Endothelial cell of umbilical vein (primary cell): Measurements from ENCODE around the gene MYH11. TPM values are rescaled to one million over a fixed set of nuclear protein-coding genes. Genes with fewer than 3 reads are reported as not detected.

Source experiments
- BruUV-seq: library from RNA; stranded (reverse); fragments of 400-500 nt; replicated peaks from 2 replicates; lab custom pipeline; 2021; lab: Mats Ljungman, UMichigan
- CTCF ChIA-PET: fragments of 300-600, 350-600 bp; sonication (Branson Sonifier 250); formaldehyde crosslinking; loops from one replicate; lab custom pipeline; 2021; ENCODE audit warnings: antibody characterized with exemption, inconsistent platforms; lab: Charles Lee
- POLR2A ChIA-PET: fragments of 300-600, 350-600 bp; sonication (Branson Sonifier 250); formaldehyde crosslinking; loops from one replicate; lab custom pipeline; 2021; ENCODE audit warnings: antibody characterized with exemption, inconsistent platforms; lab: Charles Lee
- DNase-seq: peaks from one replicate; pipeline ENCODE4 v3.0.0-alpha.2; 2011; ENCODE audit warnings: low read depth, low spot score
- FAIRE-seq: peaks from 2 replicates; lab custom pipeline; 2011; peaks lifted over from hg19 to GRCh38; lab: Jason Lieb, UNC
- H2AFZ ChIP-seq: 2 replicates; pipeline ENCODE4 v1.6.0; 2012; ENCODE audit warnings: low read depth, low read length, control low read depth, inconsistent platforms
- H3K27ac ChIP-seq: 2 replicates; pipeline ENCODE4 v1.5.1; 2011; ENCODE audit warnings: low read depth, mild to moderate bottlenecking, control low read depth, low read length, moderate library complexity; ENCODE audit not compliant: insufficient read depth
- H3K27me3 ChIP-seq, 2 experiments: 2 replicates each; pipeline versions ENCODE4 v1.6.0 to v1.6.1; 2011; ENCODE audit warnings: low read length in 2 of 2, mixed read lengths in 1 of 2; ENCODE audit not compliant: control insufficient read depth in 2 of 2, insufficient read depth in 2 of 2
- H3K36me3 ChIP-seq, 2 experiments: 2 replicates in 1 of 2; 3 replicates in 1 of 2; pipeline ENCODE4 v1.5.1; 2011; ENCODE audit warnings: low read length in 2 of 2, mild to moderate bottlenecking in 1 of 2, moderate library complexity in 1 of 2; ENCODE audit not compliant: control insufficient read depth in 2 of 2, insufficient read depth in 2 of 2; ENCODE audit errors: extremely low read depth in 1 of 2
- H3K4me1 ChIP-seq: 3 replicates; pipeline ENCODE4 v1.5.1; 2011; ENCODE audit warnings: mild to moderate bottlenecking, low read length; ENCODE audit not compliant: control insufficient read depth, insufficient read depth; ENCODE audit errors: extremely low read depth
- H3K4me2 ChIP-seq: 2 replicates; pipeline ENCODE4 v1.6.1; 2011; ENCODE audit warnings: low read length, control low read depth, mixed read lengths; ENCODE audit not compliant: insufficient read depth
- H3K4me3 ChIP-seq, 3 experiments: fragments of 200-600 bp in 1 of 3; sonication (generic), shearing (Covaris generic) in 1 of 3; replicated peaks in 1 of 3; 2 replicates each; pipeline ENCODE4 v1.5.1; 2011 to 2016; ENCODE audit warnings: control low read depth in 3 of 3, low read length in 3 of 3, mild to moderate bottlenecking in 2 of 3, inconsistent platforms in 1 of 3, low read depth in 1 of 3, moderate library complexity in 1 of 3; ENCODE audit not compliant: insufficient read depth in 1 of 3
- H3K79me2 ChIP-seq: 2 replicates; pipeline ENCODE4 v1.6.0; 2012; ENCODE audit warnings: low read length, inconsistent platforms; ENCODE audit not compliant: control insufficient read depth, insufficient read depth
- H3K9ac ChIP-seq: replicated peaks from 2 replicates; pipeline ENCODE3; 2011; ENCODE audit warnings: low read length, control low read depth; ENCODE audit not compliant: insufficient read depth; ENCODE audit errors: extremely low read depth
- H3K9me1 ChIP-seq: replicated peaks from 3 replicates; pipeline ENCODE4 v1.6.0; 2011; ENCODE audit warnings: mild to moderate bottlenecking, low read length; ENCODE audit not compliant: control insufficient read depth, insufficient read depth; ENCODE audit errors: extremely low read depth
- H3K9me3 ChIP-seq: replicated peaks from 2 replicates; pipeline ENCODE4 v1.5.1; 2012; ENCODE audit warnings: low read length, inconsistent platforms; ENCODE audit not compliant: control insufficient read depth, insufficient read depth
- H4K20me1 ChIP-seq: replicated peaks from 2 replicates; pipeline ENCODE3; 2011; ENCODE audit warnings: mild to moderate bottlenecking, low read length; ENCODE audit not compliant: control insufficient read depth, insufficient read depth; ENCODE audit errors: extremely low read depth
- CTCF ChIP-seq, 2 donors: IDR thresholded peaks; 1 replicate in 1 of 2; 2 replicates in 1 of 2; pipeline ENCODE4 v1.5.1; 2011; ENCODE audit warnings: low read length in 2 of 2, mild to moderate bottlenecking in 2 of 2, moderate library complexity in 2 of 2, control low read depth in 1 of 2, inconsistent platforms in 1 of 2, low read depth in 1 of 2; ENCODE audit not compliant: insufficient read depth in 1 of 2; ENCODE audit errors: extremely low read depth in 1 of 2
- EZH2 ChIP-seq: IDR thresholded peaks from 2 replicates; pipeline ENCODE4 v1.6.1; 2012; ENCODE audit warnings: borderline replicate concordance, low read depth, mild to moderate bottlenecking, moderate library complexity, low read length, inconsistent platforms; ENCODE audit not compliant: severe bottlenecking
- FOS ChIP-seq: IDR thresholded peaks from 2 replicates; pipeline ENCODE4 v1.6.1; 2011; ENCODE audit warnings: mild to moderate bottlenecking, low read length, moderate library complexity, borderline replicate concordance; ENCODE audit not compliant: insufficient read depth
- GATA2 ChIP-seq: IDR thresholded peaks from 2 replicates; pipeline ENCODE4 v1.7.0; 2011; ENCODE audit warnings: low read depth, mild to moderate bottlenecking, moderate library complexity, mixed read lengths, low read length; ENCODE audit not compliant: insufficient read length, insufficient read depth
- JUN ChIP-seq: IDR thresholded peaks from 2 replicates; pipeline ENCODE4 v1.6.1; 2011; ENCODE audit warnings: borderline replicate concordance, low read depth; ENCODE audit not compliant: insufficient read length, insufficient read depth
- MYC ChIP-seq: IDR thresholded peaks from one replicate; pipeline ENCODE4 v1.6.1; 2011; ENCODE audit warnings: mild to moderate bottlenecking, low read depth, low read length
- POLR2A ChIP-seq: IDR thresholded peaks from 2 replicates; pipeline ENCODE4 v1.6.1; 2012; ENCODE audit warnings: low read depth, mild to moderate bottlenecking, control low read depth, low read length
- POLR2AphosphoS5 ChIP-seq: IDR thresholded peaks from 2 replicates; pipeline ENCODE4 v1.6.1; 2012; ENCODE audit warnings: low read depth, mild to moderate bottlenecking, control low read depth, low read length, moderate library complexity; ENCODE audit not compliant: insufficient read depth
- dilution Hi-C: fragments of 300-500 bp; cut with MboI; formaldehyde crosslinking; loops from one replicate; pipeline ENCODE4 v1.15.0; 2019; ENCODE audit warnings: low sequenced_read_pairs; ENCODE audit not compliant: extremely low pct_ligation_motif_present
- intact Hi-C: fragments of 100-400 bp; cut with micrococcal nuclease; formaldehyde crosslinking; loops from one replicate; pipeline ENCODE4 v1.10.0; 2022
- polyA plus RNA-seq, 4 experiments: library from polyadenylated mRNA; depleted of rRNA in 3 of 4; stranded (reverse) in 3 of 4; unstranded in 1 of 4; fragments of >200 nt; gene quantifications; 2 replicates each; pipeline versions ENCODE4 v1.2.1 to v1.2.3, GENCODE V29; 2011 to 2012; ENCODE audit warnings: missing spikeins in 1 of 4
- total RNA-seq: library from RNA; stranded (reverse); gene quantifications from 2 replicates; pipeline ENCODE4 v1.2.3, GENCODE V29; 2021
- TF ChIP-seq, protein P1 (sequence below): IDR thresholded peaks from 2 replicates; pipeline ENCODE4 v1.6.1; 2011; ENCODE audit not compliant: insufficient read depth, insufficient read length

The MYH11 gene
- total and polyA plus RNA-seq, 2 donors (not counting 3 experiments of a cell fraction or from before 2014, with no cell fraction given), result not detected

DNA sequence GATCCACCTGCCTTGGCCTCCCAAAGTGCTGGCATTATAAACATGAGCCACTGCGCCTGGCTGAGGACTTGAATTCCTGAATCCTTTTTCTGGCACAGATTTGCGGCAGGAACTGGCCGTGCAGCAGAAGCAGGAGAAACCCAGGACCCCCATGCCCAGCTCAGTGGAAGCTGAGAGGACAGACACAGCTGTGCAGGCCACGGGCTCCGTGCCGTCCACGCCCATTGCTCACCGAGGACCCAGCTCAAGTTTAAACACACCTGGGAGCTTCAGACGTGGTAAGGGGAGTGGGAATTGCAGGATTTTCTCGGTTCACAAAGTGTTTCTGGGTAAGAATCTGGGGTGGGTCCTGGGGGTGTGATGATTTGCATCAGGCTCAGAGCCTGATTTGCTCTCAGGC is 165.8 kb downstream of the MYH11 start:
- no peak overlapping the region for H3K9ac ChIP-seq
- DNase-seq, result no peak
- intact Hi-C loops, result no loop called here
- H2AFZ ChIP-seq, result no peak overlapping the region
- H3K27ac ChIP-seq, result no peak overlapping the region
- BruUV-seq, result no TSS peak
- H4K20me1 ChIP-seq, result no peaks in the 10 kb centered on the region
- no peaks in the 10 kb centered on the region for H3K9me3 ChIP-seq
- dilution Hi-C loops, result no loop called here
- POLR2A ChIA-PET, result no interaction called here
- no peak for FAIRE-seq
- TF ChIP-seq GATA2 (no peak), EZH2 (no peak), POLR2AphosphoS5 (no peak), MYC (no peak), FOS (no peak), JUN (no peak), CTCF (IDR thresholded peaks at IDR 0.05; ENCODE audit: extremely low read depth in 1 of 2, insufficient read depth in 1 of 2, low read depth in 1 of 2, low read length in 2 of 2) (no peak), POLR2A (no peak)
- TF ChIP-seq, protein P1, sequence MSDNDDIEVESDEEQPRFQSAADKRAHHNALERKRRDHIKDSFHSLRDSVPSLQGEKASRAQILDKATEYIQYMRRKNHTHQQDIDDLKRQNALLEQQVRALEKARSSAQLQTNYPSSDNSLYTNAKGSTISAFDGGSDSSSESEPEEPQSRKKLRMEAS, result no peak
- H3K4me2 ChIP-seq, result no peak overlapping the region
- H3K27me3 ChIP-seq, result no peaks in the 10 kb centered on the region
- no peaks in the 10 kb centered on the region for H3K79me2 ChIP-seq
- no peaks in the 10 kb centered on the region for H3K4me1 ChIP-seq
- H3K4me3 ChIP-seq, result no peak overlapping the region
- H3K9me1 ChIP-seq, result no peaks in the 10 kb centered on the region
- CTCF ChIA-PET, result no interaction called here
- H3K36me3 ChIP-seq, result peaks cover 27 to 32% of the 10 kb centered on the region in 2 experiments
